ES-I3 (cell line): ENCODE data around the gene GDE1.

Source experiments
- H3K36me3 ChIP-seq: 2 replicates; pipeline ENCODE4 v1.6.1; 2013; ENCODE audit warnings: mild to moderate bottlenecking, low read length, control low read depth, moderate library complexity; ENCODE audit not compliant: insufficient read depth
- H3K4me1 ChIP-seq: 2 replicates; pipeline ENCODE4 v1.6.1; 2013; ENCODE audit warnings: mild to moderate bottlenecking, control low read depth, low read length; ENCODE audit not compliant: insufficient read depth
- H3K9ac ChIP-seq: 2 replicates; pipeline ENCODE4 v1.6.1; 2013; ENCODE audit warnings: low read depth, mild to moderate bottlenecking, low read length, moderate library complexity
- H3K9me3 ChIP-seq: 2 replicates; pipeline ENCODE4 v1.6.1; 2013; ENCODE audit warnings: mild to moderate bottlenecking, low read length, moderate library complexity; ENCODE audit not compliant: control insufficient read depth, insufficient read depth

The GDE1 gene

DNA sequence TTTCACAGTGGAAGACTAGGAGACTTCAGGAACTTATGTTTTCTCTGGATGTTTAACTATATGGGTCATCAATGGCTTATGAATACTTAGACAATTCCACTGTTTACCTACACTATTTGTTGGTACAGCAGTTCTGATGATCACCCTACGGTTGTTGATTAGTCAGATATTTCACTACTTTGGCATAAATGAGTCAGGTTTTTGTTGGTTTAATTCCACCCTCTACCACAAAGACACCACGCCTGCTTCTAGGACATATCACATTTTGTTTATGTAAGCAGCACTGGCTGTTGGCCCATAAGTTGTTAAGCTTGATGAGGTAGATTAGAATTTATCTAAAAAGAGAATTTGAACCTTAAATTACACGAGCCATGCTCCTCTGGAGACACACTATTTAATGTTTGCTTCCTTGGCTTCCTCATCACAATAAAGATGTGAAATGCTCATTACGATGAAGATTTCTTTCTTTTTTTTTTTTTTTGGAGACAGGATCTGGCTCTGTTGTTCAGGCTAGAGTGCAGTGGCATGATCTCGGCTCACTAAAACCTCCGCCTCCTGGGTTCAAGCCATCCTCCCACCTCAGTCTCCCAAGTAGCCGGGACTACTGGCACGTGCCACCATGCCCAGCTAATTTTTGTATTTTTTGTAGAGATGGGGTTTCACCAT is 4.3 kb downstream of the GDE1 start:
- peaks cover 6% of the 10 kb centered on the region for H3K36me3 ChIP-seq
- H3K9ac ChIP-seq = no peak overlapping the region
- H3K9me3 ChIP-seq = no peaks in the 10 kb centered on the region; the same call in 1 of the 2 replicates
- peaks cover 4% of the 10 kb centered on the region; the same call in 1 of the 2 replicates for H3K4me1 ChIP-seq

DNA sequence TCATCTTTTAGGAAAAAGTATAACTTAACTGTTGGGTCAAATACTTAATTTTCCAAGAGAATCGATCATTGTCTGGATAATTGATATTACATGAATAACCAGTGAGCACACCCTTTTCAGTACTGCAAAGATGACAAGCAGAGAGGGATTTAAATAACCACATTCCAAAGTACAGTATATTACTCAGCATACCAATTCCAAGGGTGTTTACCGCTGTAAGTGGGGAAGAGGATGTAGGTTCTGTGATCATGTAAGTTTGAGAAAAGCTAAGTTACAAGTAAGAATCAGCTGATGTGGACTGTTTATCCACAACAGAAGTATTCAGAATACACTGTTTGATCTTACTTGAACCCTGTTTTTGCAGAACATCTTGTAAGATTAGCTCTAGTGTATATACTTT is 6.1 kb downstream of the GDE1 start:
- peaks cover 6% of the 10 kb centered on the region for H3K36me3 ChIP-seq
- H3K9me3 ChIP-seq = no peaks in the 10 kb centered on the region; the same call in 1 of the 2 replicates
- H3K9ac ChIP-seq = no peak overlapping the region
- no peaks in the 10 kb centered on the region; the same call in 1 of the 2 replicates for H3K4me1 ChIP-seq

DNA sequence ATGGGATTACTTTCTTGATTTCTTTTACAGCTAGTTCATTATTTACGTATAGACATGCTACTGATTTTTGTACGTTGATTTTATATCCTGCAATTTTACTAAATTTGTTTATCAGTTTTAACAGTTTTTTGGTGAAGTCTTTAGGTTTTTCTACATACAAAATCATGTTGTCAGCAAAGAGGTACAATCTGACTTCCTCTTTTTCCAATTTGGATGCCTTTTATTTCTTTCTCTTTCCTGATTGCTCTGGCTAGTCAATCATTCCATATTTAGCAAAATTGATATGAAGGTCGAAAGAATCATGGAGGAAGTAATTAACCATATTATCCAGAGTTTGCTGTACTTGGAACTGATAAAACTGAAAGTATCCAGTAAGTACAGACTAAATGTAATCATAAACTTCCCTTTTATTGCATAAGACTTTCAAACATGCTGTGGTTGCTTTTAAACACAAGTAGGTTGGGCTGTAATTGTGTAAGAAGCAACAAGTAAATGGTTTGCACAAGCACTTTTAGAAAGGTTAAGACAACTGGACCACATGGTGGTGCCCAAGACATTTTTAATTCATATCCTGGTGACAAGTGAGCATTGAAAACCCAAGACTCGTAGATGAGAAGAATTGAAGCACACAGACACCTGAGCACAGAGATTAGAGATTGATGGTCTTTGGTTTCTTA is 8.4 kb downstream of the GDE1 start:
- H3K36me3 ChIP-seq = peaks cover 6% of the 10 kb centered on the region

DNA sequence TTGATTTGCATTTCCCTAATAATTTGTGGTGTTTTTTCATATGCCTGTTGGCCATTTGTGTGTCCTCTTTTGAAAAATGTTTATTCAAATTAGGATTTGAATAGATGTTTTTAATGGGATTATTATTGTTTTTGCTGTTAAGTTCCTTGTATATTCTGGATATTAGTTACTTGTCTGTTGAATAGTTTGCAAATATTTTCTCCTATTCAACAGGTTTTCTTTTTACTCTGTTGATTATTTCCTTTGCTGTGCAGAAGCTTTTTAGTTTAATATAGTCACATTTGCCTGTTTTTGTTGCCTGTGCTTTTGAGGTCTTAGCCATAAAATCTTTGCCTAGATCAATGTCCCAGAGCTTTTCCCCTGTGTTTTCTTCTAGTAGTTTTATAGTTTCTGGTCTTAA is 9.6 kb downstream of the GDE1 start:
- no peaks in the 10 kb centered on the region for H3K4me1 ChIP-seq
- H3K9me3 ChIP-seq = no peaks in the 10 kb centered on the region
- H3K36me3 ChIP-seq = peaks cover 6% of the 10 kb centered on the region
- no peak overlapping the region for H3K9ac ChIP-seq

More for the DNA sequence above, 8.4 kb downstream of the GDE1 start:
- Histone ChIP-seq H3K4me1 (no peaks in the 10 kb centered on the region), H3K9me3 (no peaks in the 10 kb centered on the region), H3K9ac (no peak overlapping the region)

DNA sequence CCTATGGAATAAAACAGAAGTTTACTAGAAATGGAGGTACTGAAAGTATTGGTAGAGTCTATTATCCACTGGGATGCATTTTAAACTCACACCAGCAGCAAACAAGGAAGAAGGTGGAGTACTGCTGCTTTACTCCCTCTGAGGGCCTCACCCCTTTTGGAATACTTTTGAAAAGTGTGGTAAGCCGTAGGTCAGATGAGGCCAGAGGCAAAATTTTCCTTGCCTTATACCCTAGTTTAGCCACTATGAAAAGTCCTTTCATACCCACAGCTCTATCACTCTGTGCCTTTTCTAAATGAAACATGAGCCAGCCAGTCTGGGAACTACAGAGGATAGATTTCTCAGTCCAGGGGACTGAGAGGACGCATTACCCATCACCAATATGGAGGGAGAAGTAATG is 14.0 kb downstream of the GDE1 start:
- Histone ChIP-seq H3K36me3 (peaks cover 10% of the 10 kb centered on the region), H3K9ac (no peak overlapping the region), H3K4me1 (no peaks in the 10 kb centered on the region), H3K9me3 (no peaks in the 10 kb centered on the region)

DNA sequence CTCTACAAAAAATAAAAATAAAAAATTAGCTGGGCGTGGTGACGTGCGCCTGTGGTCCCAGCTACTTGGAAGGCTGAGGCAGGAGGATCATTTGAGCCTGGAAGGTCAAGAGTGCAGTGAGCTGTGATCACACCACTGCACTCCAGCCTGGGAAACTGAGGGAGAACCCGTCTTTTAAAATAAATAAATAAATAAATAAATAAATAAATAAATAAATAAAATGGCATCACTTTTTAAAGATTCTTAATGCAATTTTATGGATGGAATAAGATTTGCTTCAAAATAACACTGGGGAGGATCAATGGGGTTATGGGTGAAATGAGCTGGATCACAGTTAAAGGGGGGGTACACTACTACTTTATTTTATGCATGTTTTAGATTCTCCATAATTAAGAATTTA is 14.9 kb downstream of the GDE1 start:
- Histone ChIP-seq H3K4me1 (no peaks in the 10 kb centered on the region), H3K9me3 (no peaks in the 10 kb centered on the region), H3K36me3 (peaks cover 13% of the 10 kb centered on the region), H3K9ac (no peak overlapping the region)

DNA sequence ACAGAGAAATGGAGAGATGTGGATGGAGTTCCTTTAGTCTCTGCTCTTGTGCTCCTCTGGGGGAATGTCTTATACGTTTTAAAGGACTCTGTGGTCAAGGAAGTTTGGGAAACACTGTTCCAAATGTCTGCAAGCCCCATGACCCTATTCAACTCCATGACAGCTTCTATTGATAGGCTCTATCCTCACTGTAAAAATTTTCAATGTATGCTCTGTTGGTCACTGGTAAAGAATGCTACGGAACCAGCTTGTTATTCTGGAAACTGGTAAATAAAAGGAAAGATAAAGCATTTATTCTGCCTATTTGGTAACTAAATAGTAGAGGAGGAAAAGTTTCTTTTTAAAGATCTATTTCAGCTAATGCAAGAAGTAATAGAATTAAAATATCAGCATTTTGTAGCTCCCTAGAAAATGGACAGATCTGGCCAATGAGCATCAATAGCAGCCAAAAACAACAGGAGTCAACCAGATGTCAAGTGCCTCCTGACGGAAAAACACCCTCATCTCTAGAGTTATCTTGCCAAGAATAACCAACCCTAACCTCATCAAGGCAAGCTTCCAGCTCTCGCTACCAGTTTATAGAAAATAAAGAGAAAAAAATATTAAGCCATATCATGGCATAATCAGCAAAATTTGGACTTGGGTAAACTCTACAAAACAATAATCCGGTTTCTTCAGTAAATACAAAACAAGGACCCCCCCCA is 16.1 kb downstream of the GDE1 start:
- no peaks in the 10 kb centered on the region for H3K4me1 ChIP-seq
- H3K36me3 ChIP-seq = peaks cover 18% of the 10 kb centered on the region

DNA sequence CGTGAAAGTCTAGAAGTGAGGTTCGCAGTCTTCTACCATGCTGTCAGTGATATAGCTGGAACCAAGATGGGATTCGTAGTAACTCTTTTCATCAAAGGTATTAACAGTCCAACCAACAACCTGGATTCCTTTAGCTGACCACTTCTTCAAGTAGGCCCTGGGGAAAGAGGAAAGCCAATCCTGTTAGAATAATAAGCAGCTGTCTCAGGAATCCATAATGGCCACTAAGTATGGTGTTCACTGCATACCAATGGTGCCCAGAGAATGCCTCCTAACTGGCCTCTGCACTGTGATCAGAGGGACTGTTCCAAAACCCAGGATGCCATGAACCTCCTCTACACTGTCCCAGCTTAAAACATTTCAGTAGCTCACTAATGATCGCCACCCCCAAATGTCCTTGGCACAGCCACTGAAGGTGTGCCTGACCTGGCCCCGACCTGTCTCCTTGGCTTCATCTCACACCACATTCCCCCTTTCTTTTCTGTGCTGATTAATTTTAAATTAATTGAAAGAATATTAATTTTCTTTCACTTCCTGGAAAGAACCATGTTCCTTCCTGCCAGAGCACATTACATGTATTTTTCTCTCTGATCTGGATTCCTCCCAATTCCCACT is 18.3 kb downstream of the GDE1 start:
- H3K36me3 ChIP-seq = peaks cover 18% of the 10 kb centered on the region

More for the DNA sequence above, 16.1 kb downstream of the GDE1 start:
- Histone ChIP-seq H3K9me3 (no peaks in the 10 kb centered on the region), H3K9ac (no peak overlapping the region)

DNA sequence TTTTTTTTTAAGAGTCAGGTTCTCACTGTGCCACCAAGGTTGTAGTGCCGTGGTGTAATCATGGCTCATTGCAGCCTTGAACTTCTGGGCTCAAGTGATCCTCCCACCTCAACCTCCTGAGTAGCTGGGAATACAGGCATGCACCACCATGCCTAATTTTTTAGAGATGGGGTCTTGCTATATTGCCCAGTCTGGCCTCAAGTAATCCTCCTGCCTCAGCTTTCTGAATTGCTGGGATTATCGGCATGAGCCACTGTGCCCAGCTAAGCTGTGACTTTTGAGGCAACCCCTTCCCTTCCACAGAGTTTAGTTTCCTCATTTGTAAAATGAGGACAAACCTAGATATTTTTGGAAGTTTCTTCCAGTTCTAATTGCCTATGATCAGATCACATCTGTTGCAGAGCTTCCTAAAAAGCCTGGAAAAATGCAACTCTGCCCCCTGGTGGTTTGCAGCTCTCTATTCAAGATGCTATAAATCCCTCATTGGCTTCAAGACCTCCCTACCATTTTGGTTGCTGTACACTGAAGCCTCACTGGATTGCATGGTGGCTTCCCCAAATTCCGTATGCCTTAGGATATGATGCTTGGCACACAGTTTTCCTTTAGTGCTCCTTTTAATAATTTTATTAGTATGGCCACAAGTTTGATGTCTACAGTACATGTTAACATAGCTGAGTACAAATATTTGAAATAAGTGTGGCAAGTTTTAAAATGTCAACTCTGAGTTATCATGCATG is 19.3 kb downstream of the GDE1 start:
- H3K9ac ChIP-seq = no peak overlapping the region
- peaks cover 18% of the 10 kb centered on the region for H3K36me3 ChIP-seq
- no peaks in the 10 kb centered on the region for H3K4me1 ChIP-seq
- no peaks in the 10 kb centered on the region for H3K9me3 ChIP-seq

More for the DNA sequence above, 18.3 kb downstream of the GDE1 start:
- Histone ChIP-seq H3K4me1 (no peaks in the 10 kb centered on the region), H3K9me3 (no peaks in the 10 kb centered on the region), H3K9ac (no peak overlapping the region)

DNA sequence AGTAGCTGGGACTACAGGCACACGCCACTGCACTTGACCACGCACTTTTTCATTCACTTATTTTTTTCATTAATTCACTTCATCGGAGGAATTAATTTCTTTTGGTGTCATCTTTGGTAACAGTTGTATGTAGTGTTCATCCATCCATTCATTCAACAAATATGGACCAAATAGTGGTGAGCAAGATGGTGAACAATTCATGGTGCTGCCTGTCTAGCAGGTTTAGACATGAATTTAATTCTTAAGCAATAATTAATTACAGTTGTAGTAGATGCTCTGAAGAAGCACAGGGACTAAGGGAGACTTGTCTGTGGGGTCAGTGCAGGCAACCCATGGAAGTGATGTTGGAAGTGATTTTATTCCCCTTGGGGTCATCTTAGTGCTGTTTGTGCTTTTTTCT is 22.4 kb downstream of the GDE1 start:
- no peaks in the 10 kb centered on the region for H3K4me1 ChIP-seq
- H3K9ac ChIP-seq = no peak overlapping the region
- peaks cover 16% of the 10 kb centered on the region for H3K36me3 ChIP-seq
- no peaks in the 10 kb centered on the region for H3K9me3 ChIP-seq

DNA sequence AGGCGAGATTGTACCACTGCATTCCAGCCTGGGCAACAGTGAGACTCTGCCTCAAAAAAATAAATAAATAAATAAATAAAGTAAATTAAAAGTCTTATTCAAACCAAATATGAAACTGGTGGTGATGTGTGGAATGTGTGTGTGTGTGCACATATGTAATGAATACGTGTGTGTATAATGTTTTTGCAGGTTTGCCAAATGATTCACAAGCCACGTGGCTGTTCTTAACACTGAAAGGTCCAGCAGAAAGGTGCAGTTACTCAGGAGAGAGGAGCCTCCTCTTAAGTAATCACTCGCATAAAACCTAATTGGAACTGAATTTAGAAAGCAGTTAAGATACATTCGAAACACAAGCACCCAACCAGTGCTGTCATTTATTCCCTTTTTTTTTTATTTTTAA is 22.9 kb downstream of the GDE1 start:
- no peak overlapping the region for H3K9ac ChIP-seq

DNA sequence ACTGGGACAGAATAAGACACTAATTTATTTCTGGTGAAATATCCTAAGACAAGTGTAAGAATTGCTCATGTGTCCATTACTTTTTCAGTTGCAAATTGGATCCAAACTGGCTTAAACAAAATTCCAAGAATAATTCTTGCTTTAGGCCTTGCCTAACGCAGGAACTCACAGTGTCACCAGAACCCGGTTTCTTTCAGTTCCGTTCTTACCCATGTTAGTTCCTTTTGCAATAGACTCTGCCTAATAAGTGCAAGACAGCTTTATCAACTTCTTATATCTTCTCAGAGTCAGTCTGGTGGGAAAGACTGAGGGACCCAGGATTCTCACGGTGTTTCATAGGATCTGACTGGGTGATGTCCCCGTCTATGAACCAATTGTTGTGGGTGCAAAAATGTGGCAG is 24.7 kb downstream of the GDE1 start:
- Histone ChIP-seq H3K36me3 (peaks cover 7% of the 10 kb centered on the region), H3K9me3 (no peaks in the 10 kb centered on the region), H3K4me1 (no peaks in the 10 kb centered on the region), H3K9ac (no peak overlapping the region)

More for the DNA sequence above, 22.9 kb downstream of the GDE1 start:
- Histone ChIP-seq H3K9me3 (no peaks in the 10 kb centered on the region), H3K4me1 (no peaks in the 10 kb centered on the region), H3K36me3 (peaks cover 12% of the 10 kb centered on the region)

DNA sequence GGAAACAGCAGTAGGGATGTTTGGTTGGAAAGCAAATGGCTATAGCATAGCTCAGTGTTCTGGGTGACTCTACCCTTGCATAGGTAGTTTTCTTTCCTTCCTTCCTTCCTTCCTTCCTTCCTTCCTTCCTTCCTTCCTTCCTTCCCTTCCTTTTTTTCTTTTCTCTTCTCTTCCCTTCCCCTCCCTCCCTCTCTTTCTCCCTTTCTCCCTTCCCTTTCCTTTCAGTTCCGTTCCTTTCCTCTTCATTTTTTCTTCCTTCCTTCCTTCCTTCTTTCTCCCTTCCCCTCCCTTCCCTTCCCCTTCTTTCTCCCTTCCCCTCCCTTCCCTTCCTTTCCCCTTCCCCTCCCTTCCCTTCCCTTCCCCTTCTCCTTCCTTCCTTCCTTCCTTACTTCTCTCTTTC is 31.3 kb downstream of the GDE1 start:
- H3K4me1 ChIP-seq = peaks cover 12% of the 10 kb centered on the region
- no peak overlapping the region for H3K9ac ChIP-seq
- H3K9me3 ChIP-seq = no peaks in the 10 kb centered on the region
- no peaks in the 10 kb centered on the region for H3K36me3 ChIP-seq

DNA sequence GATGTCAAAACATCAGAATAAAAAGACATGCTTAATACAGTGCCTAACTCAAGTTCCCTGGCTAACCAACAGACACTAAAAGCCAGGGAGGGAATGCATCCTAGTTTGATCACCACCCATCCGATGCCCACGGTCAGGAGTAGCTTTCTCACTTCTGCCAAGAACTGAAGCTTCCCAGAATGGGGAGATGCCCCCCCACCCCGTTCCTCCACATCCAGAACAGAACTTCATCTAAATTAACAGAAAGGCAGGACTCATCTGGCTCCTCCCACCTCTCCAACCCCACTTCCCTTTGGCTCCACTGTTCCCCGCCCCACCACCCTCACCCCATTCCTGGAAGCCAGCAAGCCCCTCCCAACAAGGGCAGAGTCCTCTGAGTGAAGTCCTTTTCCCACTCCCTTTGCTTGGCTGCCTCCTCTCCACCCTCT is 33.7 kb downstream of the GDE1 start:
- peaks cover 12% of the 10 kb centered on the region for H3K4me1 ChIP-seq
- peak overlapping the region; percentile 29; the same call in 1 of the 2 replicates for H3K9ac ChIP-seq
- H3K9me3 ChIP-seq = no peaks in the 10 kb centered on the region
- H3K36me3 ChIP-seq = no peaks in the 10 kb centered on the region
